GM19455 (cell line): ENCODE measurements around the gene SPRYD4.
"Not testable (repeated sequence)": the region's sequence is repeated elsewhere in the genome, so short reads cannot be mapped to it uniquely, and the experiment has no call there.

Experiments
- ATAC-seq: cut with Tn5 transposase; IDR thresholded peaks from one replicate; pipeline ENCODE4 v1.9.1; 2021; ENCODE audit not compliant: unreplicated experiment

The SPRYD4 gene

GRCh38 chr12:56468216-56469006 is at the start of gene SPRYD4:
Gene SPRYD4 (plus strand): TSS chr12:56468578. CDS start chr12:56468592, 14 bp downstream.
- ATAC-seq, result peak; percentile 75

GRCh38 chr12:56420411-56420810 is 48.0 kb upstream of the SPRYD4 start:
- ATAC-seq, result no peak

- ATAC-seq, result no peak
These were observed 43.2 kb upstream of the SPRYD4 start for GRCh38 chr12:56425193-56425592.

DNA sequence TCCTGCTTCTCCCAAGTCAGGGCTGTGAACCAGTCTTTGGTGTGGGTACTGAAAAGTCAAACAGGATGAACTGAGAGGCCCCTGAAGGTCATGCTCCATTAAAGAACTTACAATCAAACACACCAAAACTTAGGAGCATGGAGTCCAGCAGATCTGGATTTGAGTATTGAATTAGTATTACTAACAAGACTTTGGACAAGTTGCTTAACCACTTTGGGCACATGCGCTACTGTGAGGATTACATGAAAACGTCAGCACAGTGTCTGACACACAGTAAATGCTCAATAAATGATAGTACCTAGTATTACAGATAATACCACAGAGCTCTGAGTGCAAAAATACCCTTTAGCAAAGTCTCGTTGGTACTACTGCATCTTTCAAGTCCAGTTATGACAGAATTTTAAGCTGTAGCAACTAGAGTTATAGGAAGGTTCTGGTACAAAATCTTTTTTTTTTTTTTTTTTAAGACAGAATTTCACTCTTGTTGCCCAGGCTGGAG is 42.4 kb upstream of the SPRYD4 start:
- no peak for ATAC-seq

DNA sequence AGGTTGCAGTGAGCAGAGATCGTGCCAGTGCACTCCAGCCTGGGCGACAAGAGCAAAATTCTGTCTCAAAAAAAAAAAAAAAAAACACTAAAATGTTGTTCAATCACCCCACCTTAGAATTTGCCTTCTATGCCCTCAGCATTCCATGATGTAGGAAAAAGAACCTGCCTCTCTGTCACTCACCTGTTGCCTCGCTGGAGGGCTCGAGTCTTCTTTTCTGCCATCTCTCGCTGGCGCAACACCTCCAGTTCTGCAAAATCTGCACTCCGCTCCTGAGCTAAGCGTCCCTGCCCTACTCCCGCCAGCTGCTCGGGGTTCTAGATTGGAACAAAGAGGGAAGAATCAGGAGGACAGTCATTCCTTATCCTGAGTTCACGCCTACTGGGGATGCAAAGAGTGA is 37.1 kb upstream of the SPRYD4 start:
- ATAC-seq, result no peak

DNA sequence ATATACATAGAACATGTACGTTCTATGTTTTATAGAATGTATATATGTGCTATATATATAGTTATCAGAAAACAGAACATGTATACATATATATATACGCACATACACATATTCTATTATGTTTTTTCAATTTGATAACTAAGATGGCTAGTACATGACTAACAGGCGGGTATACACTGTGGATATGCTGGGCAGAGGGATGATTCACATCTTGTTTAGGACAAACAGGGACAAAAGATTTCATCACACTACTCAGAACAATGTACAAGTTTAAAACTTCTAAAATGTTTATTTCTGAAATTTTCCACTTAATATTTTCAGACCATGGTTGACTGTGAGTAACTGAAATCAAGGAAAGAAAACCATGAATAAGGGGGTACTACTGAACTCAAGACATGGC is 36.5 kb upstream of the SPRYD4 start:
- no peak for ATAC-seq

- no peak for ATAC-seq
These were observed 33.5 kb upstream of the SPRYD4 start for GRCh38 chr12:56434828-56435227.

GRCh38 chr12:56437430-56438176 is 30.8 kb upstream of the SPRYD4 start:
- ATAC-seq, result no peak

DNA sequence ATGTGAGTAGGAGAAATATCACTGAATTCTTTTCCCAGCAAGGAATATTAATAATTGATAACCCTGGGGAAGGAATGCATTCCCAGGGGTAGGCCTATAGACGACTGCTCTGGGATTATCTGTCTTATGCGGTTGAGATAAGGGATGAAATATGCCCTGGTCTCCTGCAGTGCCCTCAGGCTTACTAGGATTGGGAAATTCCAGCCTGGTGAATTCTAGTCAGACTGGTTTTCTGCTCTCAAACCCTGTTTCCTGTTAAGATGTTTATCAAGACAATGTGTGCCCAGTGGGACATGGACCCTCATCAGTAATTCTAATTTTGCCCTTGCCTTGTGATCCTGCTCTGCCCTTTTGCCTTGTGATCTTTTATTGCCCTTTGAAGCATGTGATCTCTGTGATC is 25.2 kb upstream of the SPRYD4 start:
- not testable (repeated sequence) for ATAC-seq

- ATAC-seq, result peak; percentile 93
These were observed 19.3 kb upstream of the SPRYD4 start, which contains the start of gene TIMELESS for GRCh38 chr12:56448860-56449621. Gene TIMELESS (minus strand): TSS chr12:56449426. CDS start chr12:56434170, 15,256 bp downstream.

GRCh38 chr12:56449622-56449984 is 18.8 kb upstream of the SPRYD4 start:
- no peak for ATAC-seq

GRCh38 chr12:56450241-56450640 is 18.1 kb upstream of the SPRYD4 start:
- no peak for ATAC-seq

DNA sequence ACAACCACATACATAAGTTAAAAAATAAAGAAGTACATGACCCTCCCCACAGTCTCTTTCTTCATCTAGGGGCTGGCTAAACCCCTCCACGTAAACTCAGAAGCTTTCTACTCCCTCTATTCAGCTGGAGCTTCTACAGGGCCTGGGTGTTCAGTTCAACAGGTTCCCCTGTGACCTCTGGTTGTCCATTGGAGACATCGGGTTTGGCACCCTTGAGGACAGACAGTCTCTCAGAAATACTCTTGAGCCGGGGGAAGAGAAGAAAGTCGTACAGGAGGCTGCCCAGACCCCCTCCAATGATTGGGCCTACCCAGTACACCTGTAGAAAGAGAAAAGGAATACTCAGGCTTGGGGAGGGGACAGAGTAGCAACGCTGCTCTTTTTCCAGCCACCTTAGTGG is 17.2 kb upstream of the SPRYD4 start:
- ATAC-seq, result no peak

- ATAC-seq, result no peak
These were observed 13.8 kb upstream of the SPRYD4 start, which contains the start of gene MIP for GRCh38 chr12:56454557-56454956. Gene MIP (minus strand): TSS chr12:56454657. CDS start chr12:56454613, 44 bp downstream.

- no peak for ATAC-seq
These were observed 10.6 kb upstream of the SPRYD4 start for GRCh38 chr12:56457817-56458216.

GRCh38 chr12:56461235-56462159 is 6.9 kb upstream of the SPRYD4 start:
- no peak for ATAC-seq

- ATAC-seq, result no peak
These were observed 5.8 kb upstream of the SPRYD4 start for GRCh38 chr12:56462565-56462964.

- no peak for ATAC-seq
These were observed 891 bp downstream of the SPRYD4 start for GRCh38 chr12:56469007-56469930.

GRCh38 chr12:56474389-56474788 is 6.0 kb downstream of the SPRYD4 start:
- ATAC-seq, result no peak
